Activated CD4-positive, alpha-beta T cell treated with anti-CD3 and anti-CD28 coated beads, Interleukin-2, amount 50 U/mL, for 16 hours (primary cell): ENCODE results near the gene ACOT2.
"Not testable (repeated sequence)": the region's sequence is repeated elsewhere in the genome, so short reads cannot be mapped to it uniquely, and the experiment has no call there.

Source experiments
- DNase-seq: peaks from one replicate; pipeline ENCODE4 v3.0.0-alpha.2; 2020

ACOT2 gene

GRCh38 chr14:73569185-73569958 lies at the start of gene ACOT2:
TSS of gene ACOT2 (plus strand) at chr14:73569213. CDS start at chr14:73569241, 28 bp downstream.
- peak; percentile 80 for DNase-seq

GRCh38 chr14:73521229-73521628 lies 47.8 kb upstream of the ACOT2 start:
- DNase-seq = no peak

- no peak for DNase-seq
Measured at GRCh38 chr14:73524493-73524892, 44.5 kb upstream of the ACOT2 start.

GRCh38 chr14:73526036-73526984 lies 42.7 kb upstream of the ACOT2 start:
- no peak for DNase-seq

- not testable (repeated sequence) for DNase-seq
Measured at GRCh38 chr14:73529356-73529755, 39.7 kb upstream of the ACOT2 start.

GRCh38 chr14:73531971-73532370 lies 37.0 kb upstream of the ACOT2 start:
- DNase-seq = not testable (repeated sequence)

- not testable (repeated sequence) for DNase-seq
Measured at GRCh38 chr14:73537244-73538045, 31.6 kb upstream of the ACOT2 start.

GRCh38 chr14:73539017-73539416 lies 30.0 kb upstream of the ACOT2 start:
- DNase-seq = peak; percentile 28

GRCh38 chr14:73542961-73543360 lies 26.1 kb upstream of the ACOT2 start:
- DNase-seq = not testable (repeated sequence)

- not testable (repeated sequence) for DNase-seq
Measured at GRCh38 chr14:73545353-73545752, 23.7 kb upstream of the ACOT2 start.

GRCh38 chr14:73549097-73549496 lies 19.9 kb upstream of the ACOT2 start:
- DNase-seq = not testable (repeated sequence)

GRCh38 chr14:73549889-73550524 lies 19.0 kb upstream of the ACOT2 start:
- not testable (repeated sequence) for DNase-seq

GRCh38 chr14:73553845-73554244 lies 15.2 kb upstream of the ACOT2 start:
- DNase-seq = no peak

GRCh38 chr14:73557201-73557600 lies 11.8 kb upstream of the ACOT2 start:
- not testable (repeated sequence) for DNase-seq

- DNase-seq = not testable (repeated sequence)
Measured at GRCh38 chr14:73558238-73558637, 10.8 kb upstream of the ACOT2 start.

GRCh38 chr14:73562256-73562655 lies 6.8 kb upstream of the ACOT2 start:
- not testable (repeated sequence) for DNase-seq

GRCh38 chr14:73562696-73563095 lies 6.3 kb upstream of the ACOT2 start:
- DNase-seq = not testable (repeated sequence)

GRCh38 chr14:73566431-73566830 lies 2.6 kb upstream of the ACOT2 start:
- DNase-seq = not testable (repeated sequence)

GRCh38 chr14:73566935-73567334 lies 2.1 kb upstream of the ACOT2 start:
- DNase-seq = not testable (repeated sequence)

- DNase-seq = no peak
Measured at GRCh38 chr14:73567358-73567757, 1.7 kb upstream of the ACOT2 start.

- peak; percentile 43 for DNase-seq
Measured at GRCh38 chr14:73567951-73568885, 795 bp upstream of the ACOT2 start.
